ENCODE measurements around the gene CHST3.
A peak's percentile ranks its signal among the peaks of the same experiment; 100 is the strongest.

The CHST3 gene

GRCh38 chr10:72035252-72035887, 71.2 kb downstream of the CHST3 start:
- no peak for DNase-seq

- DNase-seq: no peak
Observed at GRCh38 chr10:72037266-72037665, 73.1 kb downstream of the CHST3 start.

- DNase-seq: no peak
Observed at GRCh38 chr10:72037811-72038210, 73.6 kb downstream of the CHST3 start.

GRCh38 chr10:72038458-72039001, 74.3 kb downstream of the CHST3 start:
- DNase-seq: peak; percentile 37

- DNase-seq: no peak
Observed at GRCh38 chr10:72039377-72039776, 75.2 kb downstream of the CHST3 start.

GRCh38 chr10:72041491-72041890, 77.3 kb downstream of the CHST3 start:
- no peak for DNase-seq

GRCh38 chr10:72043016-72043834, 79.0 kb downstream of the CHST3 start:
- no peak for DNase-seq

- no peak for DNase-seq
Observed at GRCh38 chr10:72044417-72045041, 80.3 kb downstream of the CHST3 start.

- DNase-seq: no peak
Observed at GRCh38 chr10:72045586-72045985, 81.4 kb downstream of the CHST3 start.

GRCh38 chr10:72048450-72049124, 84.4 kb downstream of the CHST3 start:
- peak; percentile 76 for DNase-seq

- no peak for DNase-seq
Observed at GRCh38 chr10:72049472-72049871, 85.3 kb downstream of the CHST3 start.

GRCh38 chr10:72049969-72050781, 86.0 kb downstream of the CHST3 start:
- no peak for DNase-seq

GRCh38 chr10:72050873-72051272, 86.7 kb downstream of the CHST3 start:
- no peak for DNase-seq

- no peak for DNase-seq
Observed at GRCh38 chr10:72053690-72054089, 89.5 kb downstream of the CHST3 start.

GRCh38 chr10:72056113-72056512, 91.9 kb downstream of the CHST3 start:
- peak; percentile 43 for DNase-seq

GRCh38 chr10:72056932-72057751, 92.9 kb downstream of the CHST3 start:
- DNase-seq: no peak

GRCh38 chr10:72058347-72058898, 94.2 kb downstream of the CHST3 start:
- no peak for DNase-seq

GRCh38 chr10:72058989-72059842, 95.0 kb downstream of the CHST3 start:
- DNase-seq: no peak

- DNase-seq: no peak
Observed at GRCh38 chr10:72059843-72060822, 95.9 kb downstream of the CHST3 start.
